ENCODE measurements around the gene SUMO4. TPM values are rescaled to one million over a fixed set of nuclear protein-coding genes. Genes with fewer than 3 reads are reported as not detected.

Gene SUMO4
- total and polyA plus RNA-seq, 9 of the 15 experiments (the other 6 are each of a cell fraction or from before 2014, with no cell fraction given), result 0.20 to 1.9 (median 0.50) TPM; not detected in 2

DNA sequence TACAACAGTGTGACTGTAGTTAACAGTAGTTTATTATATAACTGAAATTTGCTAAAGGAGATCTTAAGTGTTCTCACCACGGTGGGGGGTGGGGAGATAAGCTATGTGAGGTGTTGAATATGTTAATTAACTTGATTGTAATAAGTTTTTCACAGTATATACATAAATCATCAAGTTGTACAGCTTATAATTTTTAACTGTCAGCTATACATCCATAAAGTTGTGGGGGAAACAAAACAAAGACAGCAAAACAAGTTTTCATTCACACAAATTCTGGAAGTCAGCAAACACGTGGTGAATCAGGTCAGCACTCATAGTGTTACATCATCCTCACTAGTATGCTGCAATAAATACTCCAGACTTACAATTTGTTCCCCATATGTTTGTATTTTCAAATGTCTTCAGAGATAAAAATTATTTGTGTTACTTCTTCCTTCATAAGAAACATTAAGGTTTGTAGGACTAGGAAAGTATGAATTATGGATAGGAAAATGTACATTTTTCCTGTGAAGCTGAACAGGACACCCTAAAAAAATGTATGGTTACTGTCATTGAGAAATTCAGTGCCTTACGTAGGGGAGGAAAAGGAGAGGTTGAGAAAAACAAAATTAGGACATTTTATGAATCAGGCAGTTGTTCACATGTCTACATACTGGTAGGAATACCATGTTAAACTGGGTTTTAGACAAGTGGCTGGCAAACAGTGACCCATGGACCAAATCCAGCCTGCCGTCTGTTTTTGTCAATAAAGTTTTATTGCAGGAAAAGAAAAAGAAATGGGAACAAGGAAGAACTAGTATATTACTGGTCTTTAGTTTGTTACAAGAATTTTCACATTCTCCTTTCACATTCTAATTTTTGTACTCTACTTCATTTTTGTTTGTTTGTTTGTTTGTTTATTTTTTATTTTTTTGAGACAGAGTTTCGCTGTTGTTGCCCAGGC, 6.0 kb downstream of the SUMO4 start (continued):
- no peak for TF ChIP-seq MIER1 (IDR thresholded peaks at IDR 0.05; ENCODE audit: low read depth)
- no peak for TF ChIP-seq ZNF445 (CRISPR knock-in tag; IDR thresholded peaks at IDR 0.05; ENCODE audit: low read depth)
- TF ChIP-seq TAL1 (IDR thresholded peaks at IDR 0.05), result no peak
- TF ChIP-seq NFE2L1 (tag; IDR thresholded peaks at IDR 0.05; ENCODE audit: borderline replicate concordance, low read depth), result no peak
- TF ChIP-seq, protein P1, sequence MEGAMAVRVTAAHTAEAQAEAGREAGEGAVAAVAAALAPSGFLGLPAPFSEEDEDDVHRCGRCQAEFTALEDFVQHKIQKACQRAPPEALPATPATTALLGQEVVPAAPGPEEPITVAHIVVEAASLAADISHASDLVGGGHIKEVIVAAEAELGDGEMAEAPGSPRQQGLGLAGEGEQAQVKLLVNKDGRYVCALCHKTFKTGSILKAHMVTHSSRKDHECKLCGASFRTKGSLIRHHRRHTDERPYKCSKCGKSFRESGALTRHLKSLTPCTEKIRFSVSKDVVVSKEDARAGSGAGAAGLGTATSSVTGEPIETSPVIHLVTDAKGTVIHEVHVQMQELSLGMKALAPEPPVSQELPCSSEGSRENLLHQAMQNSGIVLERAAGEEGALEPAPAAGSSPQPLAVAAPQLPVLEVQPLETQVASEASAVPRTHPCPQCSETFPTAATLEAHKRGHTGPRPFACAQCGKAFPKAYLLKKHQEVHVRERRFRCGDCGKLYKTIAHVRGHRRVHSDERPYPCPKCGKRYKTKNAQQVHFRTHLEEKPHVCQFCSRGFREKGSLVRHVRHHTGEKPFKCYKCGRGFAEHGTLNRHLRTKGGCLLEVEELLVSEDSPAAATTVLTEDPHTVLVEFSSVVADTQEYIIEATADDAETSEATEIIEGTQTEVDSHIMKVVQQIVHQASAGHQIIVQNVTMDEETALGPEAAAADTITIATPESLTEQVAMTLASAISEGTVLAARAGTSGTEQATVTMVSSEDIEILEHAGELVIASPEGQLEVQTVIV (CRISPR knock-in tag; IDR thresholded peaks at IDR 0.05; ENCODE audit: borderline replicate concordance), result 0 out of 2 replicates have a peak, but pooled peaks have one; percentile 13
- TF ChIP-seq, protein P2, sequence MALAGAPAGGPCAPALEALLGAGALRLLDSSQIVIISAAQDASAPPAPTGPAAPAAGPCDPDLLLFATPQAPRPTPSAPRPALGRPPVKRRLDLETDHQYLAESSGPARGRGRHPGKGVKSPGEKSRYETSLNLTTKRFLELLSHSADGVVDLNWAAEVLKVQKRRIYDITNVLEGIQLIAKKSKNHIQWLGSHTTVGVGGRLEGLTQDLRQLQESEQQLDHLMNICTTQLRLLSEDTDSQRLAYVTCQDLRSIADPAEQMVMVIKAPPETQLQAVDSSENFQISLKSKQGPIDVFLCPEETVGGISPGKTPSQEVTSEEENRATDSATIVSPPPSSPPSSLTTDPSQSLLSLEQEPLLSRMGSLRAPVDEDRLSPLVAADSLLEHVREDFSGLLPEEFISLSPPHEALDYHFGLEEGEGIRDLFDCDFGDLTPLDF (CRISPR knock-in tag; IDR thresholded peaks at IDR 0.05), result no peak
- TF ChIP-seq HNRNPUL1 (IDR thresholded peaks at IDR 0.05; ENCODE audit: low read length), result no peak
- TF ChIP-seq, protein P3, sequence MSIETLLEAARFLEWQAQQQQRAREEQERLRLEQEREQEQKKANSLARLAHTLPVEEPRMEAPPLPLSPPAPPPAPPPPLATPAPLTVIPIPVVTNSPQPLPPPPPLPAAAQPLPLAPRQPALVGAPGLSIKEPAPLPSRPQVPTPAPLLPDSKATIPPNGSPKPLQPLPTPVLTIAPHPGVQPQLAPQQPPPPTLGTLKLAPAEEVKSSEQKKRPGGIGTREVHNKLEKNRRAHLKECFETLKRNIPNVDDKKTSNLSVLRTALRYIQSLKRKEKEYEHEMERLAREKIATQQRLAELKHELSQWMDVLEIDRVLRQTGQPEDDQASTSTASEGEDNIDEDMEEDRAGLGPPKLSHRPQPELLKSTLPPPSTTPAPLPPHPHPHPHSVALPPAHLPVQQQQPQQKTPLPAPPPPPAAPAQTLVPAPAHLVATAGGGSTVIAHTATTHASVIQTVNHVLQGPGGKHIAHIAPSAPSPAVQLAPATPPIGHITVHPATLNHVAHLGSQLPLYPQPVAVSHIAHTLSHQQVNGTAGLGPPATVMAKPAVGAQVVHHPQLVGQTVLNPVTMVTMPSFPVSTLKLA (conservative IDR thresholded peaks at IDR 0.05), result peak in 1 of 2 experiments; percentile 47; a peak in 2 of 4 replicates
- TF ChIP-seq GTF2A2 (tag; IDR thresholded peaks at IDR 0.05), result peak; percentile 62; the same call in 1 of the 2 replicates
- TF ChIP-seq, protein P4, sequence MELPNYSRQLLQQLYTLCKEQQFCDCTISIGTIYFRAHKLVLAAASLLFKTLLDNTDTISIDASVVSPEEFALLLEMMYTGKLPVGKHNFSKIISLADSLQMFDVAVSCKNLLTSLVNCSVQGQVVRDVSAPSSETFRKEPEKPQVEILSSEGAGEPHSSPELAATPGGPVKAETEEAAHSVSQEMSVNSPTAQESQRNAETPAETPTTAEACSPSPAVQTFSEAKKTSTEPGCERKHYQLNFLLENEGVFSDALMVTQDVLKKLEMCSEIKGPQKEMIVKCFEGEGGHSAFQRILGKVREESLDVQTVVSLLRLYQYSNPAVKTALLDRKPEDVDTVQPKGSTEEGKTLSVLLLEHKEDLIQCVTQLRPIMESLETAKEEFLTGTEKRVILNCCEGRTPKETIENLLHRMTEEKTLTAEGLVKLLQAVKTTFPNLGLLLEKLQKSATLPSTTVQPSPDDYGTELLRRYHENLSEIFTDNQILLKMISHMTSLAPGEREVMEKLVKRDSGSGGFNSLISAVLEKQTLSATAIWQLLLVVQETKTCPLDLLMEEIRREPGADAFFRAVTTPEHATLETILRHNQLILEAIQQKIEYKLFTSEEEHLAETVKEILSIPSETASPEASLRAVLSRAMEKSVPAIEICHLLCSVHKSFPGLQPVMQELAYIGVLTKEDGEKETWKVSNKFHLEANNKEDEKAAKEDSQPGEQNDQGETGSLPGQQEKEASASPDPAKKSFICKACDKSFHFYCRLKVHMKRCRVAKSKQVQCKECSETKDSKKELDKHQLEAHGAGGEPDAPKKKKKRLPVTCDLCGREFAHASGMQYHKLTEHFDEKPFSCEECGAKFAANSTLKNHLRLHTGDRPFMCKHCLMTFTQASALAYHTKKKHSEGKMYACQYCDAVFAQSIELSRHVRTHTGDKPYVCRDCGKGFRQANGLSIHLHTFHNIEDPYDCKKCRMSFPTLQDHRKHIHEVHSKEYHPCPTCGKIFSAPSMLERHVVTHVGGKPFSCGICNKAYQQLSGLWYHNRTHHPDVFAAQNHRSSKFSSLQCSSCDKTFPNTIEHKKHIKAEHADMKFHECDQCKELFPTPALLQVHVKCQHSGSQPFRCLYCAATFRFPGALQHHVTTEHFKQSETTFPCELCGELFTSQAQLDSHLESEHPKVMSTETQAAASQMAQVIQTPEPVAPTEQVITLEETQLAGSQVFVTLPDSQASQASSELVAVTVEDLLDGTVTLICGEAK (IDR thresholded peaks at IDR 0.05), result peak; percentile 96
- TF ChIP-seq, protein P4 (CRISPR knock-in tag; IDR thresholded peaks at IDR 0.05), result peak; percentile 95

Data from K562 (cell line).